Neural progenitor cell (in vitro differentiated cells): Measurements from ENCODE around the gene SNX17. TPM values are rescaled to one million over a fixed set of nuclear protein-coding genes. Genes with fewer than 3 reads are reported as not detected.

ENCODE experiments used
- DNase-seq: peaks from one replicate; pipeline ENCODE4 v3.0.0-alpha.2; 2016; ENCODE audit warnings: low spot score
- H2AFZ ChIP-seq: fragments of 200-600 bp; sonication (generic); replicated peaks from 2 replicates; pipeline ENCODE4 v1.6.1; 2016; ENCODE audit warnings: antibody characterized with exemption
- H3F3A ChIP-seq: fragments of 200-600 bp; sonication (generic); 2 replicates; pipeline ENCODE4 v1.6.1; 2016; ENCODE audit warnings: antibody characterized with exemption, low read depth
- H3K27ac ChIP-seq: fragments of 200-600 bp; sonication (generic); 2 replicates; pipeline ENCODE4 v1.5.1; 2016; ENCODE audit warnings: mild to moderate bottlenecking
- H3K27me3 ChIP-seq: fragments of 200-600 bp; sonication (generic); 2 replicates; pipeline ENCODE4 v1.6.1; 2016; ENCODE audit warnings: mild to moderate bottlenecking, moderate library complexity
- H3K36me3 ChIP-seq: fragments of 200-600 bp; sonication (generic); 2 replicates; pipeline ENCODE4 v1.5.1; 2016
- H3K4me1 ChIP-seq: fragments of 200-600 bp; sonication (generic); 2 replicates; pipeline ENCODE4 v1.6.1; 2016; ENCODE audit warnings: mixed run types
- H3K4me2 ChIP-seq: fragments of 200-600 bp; sonication (generic); 2 replicates; pipeline ENCODE4 v1.6.1; 2016
- H3K4me3 ChIP-seq: fragments of 200-600 bp; sonication (generic); 2 replicates; pipeline ENCODE4 v1.5.1; 2016
- H3K79me2 ChIP-seq: fragments of 200-600 bp; sonication (generic); 2 replicates; pipeline ENCODE4 v1.6.1; 2016; ENCODE audit warnings: low read depth
- H3K9ac ChIP-seq: fragments of 200-600 bp; sonication (generic); 2 replicates; pipeline ENCODE4 v1.6.1; 2016
- H3K9me3 ChIP-seq: fragments of 200-600 bp; sonication (generic); 2 replicates; pipeline ENCODE4 v1.5.1; 2016; ENCODE audit warnings: low read depth
- H4K20me1 ChIP-seq: fragments of 200-600 bp; sonication (generic); 2 replicates; pipeline ENCODE4 v1.6.1; 2016; ENCODE audit warnings: low read depth
- H3K27ac Mint-ChIP-seq: 3 replicates; pipeline ENCODE4 v1.8.0; 2021; ENCODE audit warnings: mixed read lengths
- H3K27me3 Mint-ChIP-seq: 2 replicates; pipeline ENCODE4 v1.8.0; 2022; ENCODE audit warnings: low read depth, mild to moderate bottlenecking, inconsistent platforms, moderate library complexity, mixed read lengths; ENCODE audit not compliant: insufficient read depth
- H3K36me3 Mint-ChIP-seq: 3 replicates; pipeline ENCODE4 v1.8.0; 2021; ENCODE audit warnings: mixed read lengths
- H3K4me1 Mint-ChIP-seq: 3 replicates; pipeline ENCODE4 v1.8.0; 2021; ENCODE audit warnings: mixed read lengths
- H3K4me3 Mint-ChIP-seq: 3 replicates; pipeline ENCODE4 v1.8.0; 2021; ENCODE audit warnings: mild to moderate bottlenecking, moderate library complexity, mixed read lengths
- H3K9me3 Mint-ChIP-seq: 3 replicates; pipeline ENCODE4 v1.8.0; 2020; ENCODE audit warnings: mixed read lengths
- EZH2 ChIP-seq: fragments of 200-600 bp; sonication (generic); IDR thresholded peaks from 2 replicates; pipeline ENCODE4 v1.6.1; 2017; ENCODE audit warnings: antibody characterized with exemption, mild to moderate bottlenecking, moderate library complexity
- EZH2phosphoT487 ChIP-seq: fragments of 200-600 bp; sonication (generic); IDR thresholded peaks from 2 replicates; pipeline ENCODE4 v1.6.1; 2017; ENCODE audit warnings: antibody characterized with exemption
- total RNA-seq: library from RNA; depleted of rRNA; stranded (reverse); fragments of >200 nt; gene quantifications from 2 replicates; pipeline ENCODE4 v1.2.3, GENCODE V29; 2015; ENCODE audit warnings: low replicate concordance
- TF ChIP-seq, protein P1 (sequence below): fragments of 200-600 bp; sonication (generic); IDR thresholded peaks from 2 replicates; pipeline ENCODE4 v1.5.1; 2017; ENCODE audit warnings: antibody characterized with exemption, mild to moderate bottlenecking

Gene SNX17
- total RNA-seq, 1 donor from 2014 or later: 65.2 TPM

DNA sequence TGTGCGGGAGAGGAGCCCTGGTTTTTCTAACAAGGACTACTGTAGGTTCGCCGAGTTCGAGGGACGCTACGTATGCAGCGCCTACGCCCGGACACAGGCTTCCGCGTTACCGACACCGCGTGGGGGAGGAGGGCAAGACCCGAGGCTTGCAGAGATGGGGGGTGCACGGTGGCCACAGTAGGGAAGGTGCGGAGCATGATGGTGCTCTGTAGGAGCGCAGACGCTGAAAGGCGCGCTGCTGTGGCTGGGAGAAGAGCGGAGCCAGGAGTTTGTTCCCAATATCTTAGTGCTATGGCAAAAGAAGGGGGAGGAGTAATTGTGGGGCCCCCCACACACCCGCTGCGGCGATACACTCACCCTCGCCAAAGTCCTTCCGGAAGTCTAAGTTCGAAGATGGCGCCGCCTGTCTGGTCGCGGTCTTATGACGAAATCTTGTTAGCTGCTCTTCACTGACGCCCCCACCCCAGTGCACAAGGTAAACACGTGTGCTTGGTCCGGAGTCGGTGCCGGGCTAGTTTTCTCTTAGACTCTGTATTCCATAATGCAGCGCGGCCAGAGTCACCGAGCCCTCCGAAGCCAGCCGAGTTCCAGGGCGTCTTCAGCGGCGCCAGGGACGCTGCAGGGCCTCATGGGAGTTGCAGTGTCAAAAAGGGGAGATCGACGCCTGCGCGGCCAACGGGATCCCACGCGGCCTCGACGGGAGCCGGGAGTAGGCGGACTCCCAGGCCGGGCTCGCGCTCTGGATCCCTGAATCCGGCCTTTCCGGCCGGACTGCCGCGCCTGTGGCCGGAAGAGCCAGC lies 13.8 kb upstream of the SNX17 start, which contains the start of gene GTF3C2:
TSS of gene GTF3C2 (minus strand) at position 383 of the 800 bp plus-strand sequence. CDS start 13,210 bp downstream, outside the sequence.
- no peaks in the 10 kb centered on the region for H3K27me3 ChIP-seq
- TF ChIP-seq EZH2phosphoT487 (no peak), EZH2 (no peak)
- TF ChIP-seq, protein P1, sequence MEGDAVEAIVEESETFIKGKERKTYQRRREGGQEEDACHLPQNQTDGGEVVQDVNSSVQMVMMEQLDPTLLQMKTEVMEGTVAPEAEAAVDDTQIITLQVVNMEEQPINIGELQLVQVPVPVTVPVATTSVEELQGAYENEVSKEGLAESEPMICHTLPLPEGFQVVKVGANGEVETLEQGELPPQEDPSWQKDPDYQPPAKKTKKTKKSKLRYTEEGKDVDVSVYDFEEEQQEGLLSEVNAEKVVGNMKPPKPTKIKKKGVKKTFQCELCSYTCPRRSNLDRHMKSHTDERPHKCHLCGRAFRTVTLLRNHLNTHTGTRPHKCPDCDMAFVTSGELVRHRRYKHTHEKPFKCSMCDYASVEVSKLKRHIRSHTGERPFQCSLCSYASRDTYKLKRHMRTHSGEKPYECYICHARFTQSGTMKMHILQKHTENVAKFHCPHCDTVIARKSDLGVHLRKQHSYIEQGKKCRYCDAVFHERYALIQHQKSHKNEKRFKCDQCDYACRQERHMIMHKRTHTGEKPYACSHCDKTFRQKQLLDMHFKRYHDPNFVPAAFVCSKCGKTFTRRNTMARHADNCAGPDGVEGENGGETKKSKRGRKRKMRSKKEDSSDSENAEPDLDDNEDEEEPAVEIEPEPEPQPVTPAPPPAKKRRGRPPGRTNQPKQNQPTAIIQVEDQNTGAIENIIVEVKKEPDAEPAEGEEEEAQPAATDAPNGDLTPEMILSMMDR: no peak
- H3K4me1 Mint-ChIP-seq: peaks cover 30% of the 10 kb centered on the region
- no peaks in the 10 kb centered on the region for H3K9me3 ChIP-seq
- peak within 1 kb of the TSS; percentile 98 for H3K4me2 ChIP-seq
- H3F3A ChIP-seq: peaks cover 49% of the 10 kb centered on the region
- H3K36me3 ChIP-seq: no peaks in the 10 kb centered on the region
- peaks cover 2% of the 10 kb centered on the region for H3K27me3 Mint-ChIP-seq
- H3K4me3 ChIP-seq: peak within 1 kb of the TSS; percentile 68
- H3K79me2 ChIP-seq: peaks cover 77% of the 10 kb centered on the region
- peak within 1 kb of the TSS; percentile 69 for H2AFZ ChIP-seq
- DNase-seq: peak; percentile 99
- peak within 1 kb of the TSS; percentile 98 for H3K27ac Mint-ChIP-seq
- H3K4me1 ChIP-seq: peaks cover 5% of the 10 kb centered on the region
- peak within 1 kb of the TSS; percentile 79 for H3K9ac ChIP-seq
- H3K4me3 Mint-ChIP-seq: peak within 1 kb of the TSS; percentile 98
- peaks cover 3% of the 10 kb centered on the region for H3K9me3 Mint-ChIP-seq
- peak within 1 kb of the TSS; percentile 94 for H3K27ac ChIP-seq
- H4K20me1 ChIP-seq: peaks cover 19% of the 10 kb centered on the region
- H3K36me3 Mint-ChIP-seq: peaks cover 6% of the 10 kb centered on the region

DNA sequence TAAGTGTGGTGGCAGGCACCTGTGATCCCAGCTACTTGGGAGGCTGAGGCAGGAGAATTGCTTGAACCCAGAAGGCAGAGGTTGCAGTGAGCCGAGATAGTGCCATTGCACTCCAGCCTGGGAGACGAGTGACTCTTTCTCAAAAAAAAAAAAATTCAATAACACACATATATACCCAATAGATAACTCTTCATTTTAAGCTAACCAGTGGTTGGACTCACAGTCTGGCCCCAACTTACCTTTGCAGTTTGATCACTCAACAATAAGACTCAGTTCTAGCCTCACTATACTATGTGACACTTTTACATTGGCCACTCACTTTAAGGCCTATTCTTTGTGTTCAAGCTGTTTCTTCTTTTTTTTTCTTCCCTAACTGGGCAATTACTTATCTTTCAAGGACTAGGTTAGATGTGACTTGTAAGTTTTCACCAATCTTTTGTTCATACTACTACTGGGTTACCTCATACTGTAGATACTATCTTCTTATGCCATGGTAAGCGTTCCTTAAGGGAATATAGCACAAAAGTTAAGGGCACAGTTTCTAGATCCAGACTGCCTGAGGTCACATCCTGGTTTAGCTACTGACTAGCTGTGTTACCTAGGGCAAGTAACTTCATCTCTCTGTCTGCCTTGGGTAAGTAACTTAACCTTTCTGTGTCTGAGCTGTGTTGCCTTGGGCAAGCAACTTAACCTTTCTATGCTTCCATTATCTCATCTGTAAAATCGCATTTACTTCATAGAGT lies 7.6 kb upstream of the SNX17 start:
- no peaks in the 10 kb centered on the region for H3K9me3 ChIP-seq
- no peak overlapping the region for H3K9ac ChIP-seq
- H3K79me2 ChIP-seq: peaks cover 24% of the 10 kb centered on the region
- H3K27me3 Mint-ChIP-seq: no peaks in the 10 kb centered on the region
- H3K36me3 ChIP-seq: no peaks in the 10 kb centered on the region
- H3K9me3 Mint-ChIP-seq: peaks cover 3% of the 10 kb centered on the region
- H3K4me3 Mint-ChIP-seq: no peak overlapping the region
- H2AFZ ChIP-seq: no peak overlapping the region
- TF ChIP-seq, protein P1: no peak
- TF ChIP-seq EZH2: no peak
- no peak for TF ChIP-seq EZH2phosphoT487
- H3F3A ChIP-seq: peaks cover 48% of the 10 kb centered on the region
- H3K27ac ChIP-seq: no peak overlapping the region
- no peak for DNase-seq
- H3K4me1 Mint-ChIP-seq: peaks cover 7% of the 10 kb centered on the region
- peaks cover 24% of the 10 kb centered on the region for H3K36me3 Mint-ChIP-seq
- no peak overlapping the region for H3K4me3 ChIP-seq
- H3K4me2 ChIP-seq: no peak overlapping the region
- H3K27me3 ChIP-seq: no peaks in the 10 kb centered on the region
- peak overlapping the region; percentile 26 for H3K27ac Mint-ChIP-seq
- H4K20me1 ChIP-seq: peaks cover 3% of the 10 kb centered on the region
- H3K4me1 ChIP-seq: no peaks in the 10 kb centered on the region

DNA sequence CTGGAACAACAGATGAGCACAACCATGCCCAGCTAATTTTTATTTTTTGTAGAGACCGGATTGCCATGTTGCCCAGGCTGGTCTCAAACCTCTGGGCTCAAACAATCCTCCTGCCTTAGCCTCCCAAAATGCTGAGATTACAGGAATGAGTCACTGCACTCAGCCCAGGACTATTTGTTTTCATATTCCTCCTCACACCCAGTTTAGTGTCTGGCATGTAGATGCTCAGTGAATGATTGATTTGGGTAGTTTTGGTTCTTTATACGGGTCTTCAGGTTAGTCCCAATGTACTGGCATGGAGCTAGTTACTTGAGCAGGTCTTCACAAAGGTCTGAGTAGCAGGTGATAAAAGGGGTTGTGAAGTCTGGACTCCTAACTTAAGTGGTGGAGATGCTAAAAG lies 6.5 kb upstream of the SNX17 start:
- Mint-ChIP-seq H3K4me3 (no peak overlapping the region), H3K9me3 (no peaks in the 10 kb centered on the region), H3K36me3 (peaks cover 21% of the 10 kb centered on the region), H3K27ac (no peak overlapping the region), H3K4me1 (peaks cover 3% of the 10 kb centered on the region), H3K27me3 (no peaks in the 10 kb centered on the region)
- Histone ChIP-seq H3K79me2 (peaks cover 23% of the 10 kb centered on the region), H3K27ac (no peak overlapping the region), H4K20me1 (peaks cover 4% of the 10 kb centered on the region), H3K27me3 (no peaks in the 10 kb centered on the region), H3K4me3 (no peak overlapping the region), H3K36me3 (peaks cover 4% of the 10 kb centered on the region), H3K4me1 (peaks cover under 1% of the 10 kb centered on the region), H3K9ac (no peak overlapping the region), H3F3A (peaks cover 41% of the 10 kb centered on the region), H3K4me2 (no peak overlapping the region), H2AFZ (no peak overlapping the region), H3K9me3 (no peaks in the 10 kb centered on the region)
- no peak for DNase-seq
- TF ChIP-seq EZH2 (no peak), EZH2phosphoT487 (no peak)
- TF ChIP-seq, protein P1: no peak
